CD4-positive, alpha-beta memory T cell (primary cell): ENCODE results near the gene ASB2. TPM values are rescaled to one million over a fixed set of nuclear protein-coding genes. Genes with fewer than 3 reads are reported as not detected.

Source experiments
- CTCF ChIA-PET: fragments of 350-600 bp; sonication (Branson Sonifier 250); formaldehyde crosslinking; loops from one replicate; lab custom pipeline; 2021; ENCODE audit warnings: inconsistent platforms; ENCODE audit not compliant: partially characterized antibody; lab: Charles Lee
- POLR2A ChIA-PET: fragments of 350-600 bp; sonication (Branson Sonifier 250); formaldehyde crosslinking; loops from one replicate; lab custom pipeline; 2021; ENCODE audit not compliant: partially characterized antibody; lab: Charles Lee
- DNase-seq, 5 donors: peaks; one replicate each; pipeline versions ENCODE4 v3.0.0 to v3.0.0-alpha.2; 2020 to 2022; ENCODE audit warnings: mixed read lengths in 1 of 5
- H3K27ac ChIP-seq: one replicate; pipeline ENCODE4 v1.7.0; 2013; ENCODE audit warnings: low read depth, low read length
- H3K27me3 ChIP-seq: 2 replicates; pipeline ENCODE4 v1.7.0; 2013; ENCODE audit warnings: mild to moderate bottlenecking, low read length, moderate library complexity; ENCODE audit not compliant: insufficient read depth
- H3K36me3 ChIP-seq: 2 replicates; pipeline ENCODE4 v1.7.0; 2013; ENCODE audit warnings: mild to moderate bottlenecking, low read length, moderate library complexity; ENCODE audit not compliant: insufficient read depth
- H3K4me1 ChIP-seq: 2 replicates; pipeline ENCODE4 v1.7.0; 2013; ENCODE audit warnings: mild to moderate bottlenecking, low read length, moderate library complexity; ENCODE audit not compliant: insufficient read depth
- H3K4me3 ChIP-seq, 2 donors: one replicate each; pipeline ENCODE4 v1.7.0; 2013; ENCODE audit warnings: low read length in 2 of 2, mild to moderate bottlenecking in 1 of 2
- H3K9me3 ChIP-seq, 2 donors: one replicate each; pipeline ENCODE4 v1.7.0; 2013; ENCODE audit warnings: low read length in 2 of 2, control low read depth in 1 of 2; ENCODE audit not compliant: control insufficient read depth in 1 of 2
- H3K27ac Mint-ChIP-seq, 7 donors: one replicate each; pipeline ENCODE4 v1.8.0; 2020 to 2021; ENCODE audit warnings: mixed read lengths in 7 of 7, mild to moderate bottlenecking in 6 of 7, inconsistent platforms in 3 of 7, moderate library complexity in 3 of 7
- H3K27me3 Mint-ChIP-seq, 2 donors: one replicate each; pipeline ENCODE4 v1.8.0; 2020 to 2021; ENCODE audit warnings: mixed read lengths in 2 of 2
- H3K36me3 Mint-ChIP-seq, 2 donors: one replicate each; pipeline ENCODE4 v1.8.0; 2020 to 2021; ENCODE audit warnings: mixed read lengths in 2 of 2, inconsistent platforms in 1 of 2, mild to moderate bottlenecking in 1 of 2
- H3K4me1 Mint-ChIP-seq, 4 donors: one replicate each; pipeline ENCODE4 v1.8.0; 2020 to 2021; ENCODE audit warnings: mixed read lengths in 4 of 4, mild to moderate bottlenecking in 1 of 4
- H3K4me3 Mint-ChIP-seq, 8 donors: one replicate each; pipeline ENCODE4 v1.8.0; 2020 to 2021; ENCODE audit warnings: mixed read lengths in 8 of 8, mild to moderate bottlenecking in 7 of 8, moderate library complexity in 6 of 8, inconsistent platforms in 3 of 8
- H3K9me3 Mint-ChIP-seq, 8 donors: one replicate each; pipeline ENCODE4 v1.8.0; 2020 to 2021; ENCODE audit warnings: mixed read lengths in 8 of 8, mild to moderate bottlenecking in 5 of 8, inconsistent platforms in 3 of 8, moderate library complexity in 1 of 8
- intact Hi-C: fragments of 100-400 bp; cut with micrococcal nuclease; formaldehyde crosslinking; loops from one replicate; pipeline ENCODE4 v1.15.1; 2023
- polyA plus RNA-seq, 2 donors: library from polyadenylated mRNA; unstranded; fragments of 300-500 nt; fragmentation: Illumina TruSeq; gene quantifications; one replicate each; pipeline ENCODE4 v1.2.3, GENCODE V29; 2021
- total RNA-seq, 2 experiments: library from RNA; stranded (reverse); gene quantifications; one replicate each; pipeline ENCODE4 v1.2.3, GENCODE V29; 2021

The ASB2 gene
- total and polyA plus RNA-seq, 4 experiments from 2014 or later = 0.87 to 29.7 (median 14.8) TPM

- POLR2A ChIA-PET = interaction anchor here (0.6 kb wide), 1 partner anchor 39 kb away, joined by 3 read pairs; no protein-coding TSS in a partner anchor
Measured at GRCh38 chr14:93923626-93924025, 52.7 kb downstream of the ASB2 start.

GRCh38 chr14:93921001-93921806 lies 55.2 kb downstream of the ASB2 start:
- intact Hi-C loops = no loop called here
- POLR2A ChIA-PET = no interaction called here

More at GRCh38 chr14:93923626-93924025, 52.7 kb downstream of the ASB2 start:
- DNase-seq = no peak
- no peak overlapping the region for H3K27ac Mint-ChIP-seq
- no peak overlapping the region for H3K4me3 Mint-ChIP-seq
- intact Hi-C loops = no loop called here
- no peaks in the 10 kb centered on the region for H3K27me3 ChIP-seq
- no peaks in the 10 kb centered on the region for H3K4me1 ChIP-seq
- H3K4me1 Mint-ChIP-seq = no peaks in the 10 kb centered on the region
- H3K4me3 ChIP-seq = no peak overlapping the region
- no peaks in the 10 kb centered on the region for H3K36me3 ChIP-seq
- H3K9me3 ChIP-seq = no peaks in the 10 kb centered on the region
- H3K36me3 Mint-ChIP-seq = no peaks in the 10 kb centered on the region
- peaks cover 0 to 5% (median 3%) of the 10 kb centered on the region in 8 donors for H3K9me3 Mint-ChIP-seq
- H3K27me3 Mint-ChIP-seq = no peaks in the 10 kb centered on the region
- H3K27ac ChIP-seq = no peak overlapping the region
- CTCF ChIA-PET = interaction anchor here (0.5 to 2.3 kb wide), 6 partner anchors 9 to 1315 kb away, joined by 3 to 8 read pairs (median 3); no protein-coding TSS in a partner anchor

GRCh38 chr14:93917141-93917540 lies 59.2 kb downstream of the ASB2 start:
- no peaks in the 10 kb centered on the region for H3K36me3 ChIP-seq
- no peak for DNase-seq
- no peak overlapping the region for H3K4me3 ChIP-seq
- Mint-ChIP-seq H3K4me1 (peaks cover 0 to 2% (median under 1%) of the 10 kb centered on the region in 4 donors), H3K27me3 (peaks cover 2 to 5% of the 10 kb centered on the region in 2 donors), H3K9me3 (peaks cover 0 to 24% (median 8%) of the 10 kb centered on the region in 8 donors), H3K4me3 (no peak overlapping the region), H3K36me3 (no peaks in the 10 kb centered on the region), H3K27ac (no peak overlapping the region)
- no peaks in the 10 kb centered on the region for H3K9me3 ChIP-seq
- H3K27ac ChIP-seq = no peak overlapping the region
- no peaks in the 10 kb centered on the region for H3K27me3 ChIP-seq
- no peaks in the 10 kb centered on the region for H3K4me1 ChIP-seq
- ChIA-PET POLR2A (no interaction called here), CTCF (no interaction called here)
- intact Hi-C loops = no loop called here

More at GRCh38 chr14:93921001-93921806, 55.2 kb downstream of the ASB2 start:
- Mint-ChIP-seq H3K27ac (no peak overlapping the region), H3K4me3 (no peak overlapping the region), H3K36me3 (no peaks in the 10 kb centered on the region), H3K9me3 (peaks cover 0 to 7% (median 4%) of the 10 kb centered on the region in 8 donors), H3K27me3 (peaks cover 0 to 2% of the 10 kb centered on the region in 2 donors), H3K4me1 (no peaks in the 10 kb centered on the region)
- CTCF ChIA-PET = interaction anchor here (0.8 kb wide), 1 partner anchor 114 kb away, joined by 4 read pairs; no protein-coding TSS in a partner anchor
- H3K9me3 ChIP-seq = no peaks in the 10 kb centered on the region
- no peak for DNase-seq
- no peaks in the 10 kb centered on the region for H3K27me3 ChIP-seq
- no peaks in the 10 kb centered on the region for H3K36me3 ChIP-seq
- H3K4me1 ChIP-seq = no peaks in the 10 kb centered on the region
- H3K27ac ChIP-seq = no peak overlapping the region
- H3K4me3 ChIP-seq = no peak overlapping the region

GRCh38 chr14:93916498-93916897 lies 59.9 kb downstream of the ASB2 start:
- ChIA-PET CTCF (no interaction called here), POLR2A (no interaction called here)
- no peak overlapping the region for H3K27ac Mint-ChIP-seq
- no peak overlapping the region for H3K4me3 Mint-ChIP-seq
- H3K9me3 Mint-ChIP-seq = peaks cover 0 to 24% (median 8%) of the 10 kb centered on the region in 8 donors
- H3K9me3 ChIP-seq = no peaks in the 10 kb centered on the region
- DNase-seq = no peak
- peaks cover 2 to 5% of the 10 kb centered on the region in 2 donors for H3K27me3 Mint-ChIP-seq
- no peaks in the 10 kb centered on the region for H3K36me3 ChIP-seq
- H3K4me3 ChIP-seq = no peak overlapping the region
- intact Hi-C loops = no loop called here
- no peak overlapping the region for H3K27ac ChIP-seq
- no peaks in the 10 kb centered on the region for H3K36me3 Mint-ChIP-seq
- peaks cover 0 to 2% (median under 1%) of the 10 kb centered on the region in 4 donors for H3K4me1 Mint-ChIP-seq
- H3K4me1 ChIP-seq = no peaks in the 10 kb centered on the region
- H3K27me3 ChIP-seq = no peaks in the 10 kb centered on the region

- Mint-ChIP-seq H3K27me3 (peaks cover 2 to 5% of the 10 kb centered on the region in 2 donors), H3K4me1 (peaks cover 0 to 2% (median under 1%) of the 10 kb centered on the region in 4 donors), H3K4me3 (no peak overlapping the region), H3K36me3 (no peaks in the 10 kb centered on the region), H3K9me3 (peaks cover 0 to 24% (median 8%) of the 10 kb centered on the region in 8 donors), H3K27ac (no peak overlapping the region)
- Histone ChIP-seq H3K36me3 (no peaks in the 10 kb centered on the region), H3K27ac (no peak overlapping the region), H3K4me3 (no peak overlapping the region), H3K4me1 (no peaks in the 10 kb centered on the region), H3K27me3 (no peaks in the 10 kb centered on the region), H3K9me3 (no peaks in the 10 kb centered on the region)
- intact Hi-C loops = no loop called here
- ChIA-PET POLR2A (no interaction called here), CTCF (interaction anchor here (1.7 kb wide), 1 partner anchor 11 kb away, joined by 7 read pairs; no protein-coding TSS in a partner anchor)
- no peak for DNase-seq
Measured at GRCh38 chr14:93915800-93916199, 60.6 kb downstream of the ASB2 start.

- H3K4me1 ChIP-seq = no peaks in the 10 kb centered on the region
- CTCF ChIA-PET = interaction anchor here (1.4 to 1.7 kb wide), 2 partner anchors 9 to 11 kb away, joined by 3 to 7 read pairs; no protein-coding TSS in a partner anchor
- H3K27me3 Mint-ChIP-seq = peaks cover 2 to 5% of the 10 kb centered on the region in 2 donors
Measured at GRCh38 chr14:93915070-93915705, 61.2 kb downstream of the ASB2 start.

GRCh38 chr14:93914278-93914677 lies 62.1 kb downstream of the ASB2 start:
- Histone ChIP-seq H3K4me3 (no peak overlapping the region), H3K4me1 (no peaks in the 10 kb centered on the region), H3K27ac (no peak overlapping the region), H3K36me3 (no peaks in the 10 kb centered on the region), H3K9me3 (no peaks in the 10 kb centered on the region), H3K27me3 (no peaks in the 10 kb centered on the region)
- POLR2A ChIA-PET = no interaction called here
- peaks cover 0 to 20% (median 6%) of the 10 kb centered on the region in 8 donors for H3K9me3 Mint-ChIP-seq
- H3K27ac Mint-ChIP-seq = no peak overlapping the region
- no peaks in the 10 kb centered on the region for H3K36me3 Mint-ChIP-seq
- intact Hi-C loops = no loop called here
- H3K4me1 Mint-ChIP-seq = peaks cover 0 to 2% (median under 1%) of the 10 kb centered on the region in 4 donors
- CTCF ChIA-PET = interaction anchor here (1.4 to 1.7 kb wide), 2 partner anchors 10 kb away, joined by 3 to 7 read pairs; no protein-coding TSS in a partner anchor
- H3K4me3 Mint-ChIP-seq = no peak overlapping the region
- H3K27me3 Mint-ChIP-seq = peaks cover 2 to 5% of the 10 kb centered on the region in 2 donors
- DNase-seq = no peak

More at GRCh38 chr14:93915070-93915705, 61.2 kb downstream of the ASB2 start:
- Mint-ChIP-seq H3K9me3 (peaks cover 0 to 24% (median 8%) of the 10 kb centered on the region in 8 donors), H3K36me3 (no peaks in the 10 kb centered on the region), H3K4me3 (no peak overlapping the region), H3K27ac (no peak overlapping the region), H3K4me1 (peaks cover 0 to 2% (median under 1%) of the 10 kb centered on the region in 4 donors)
- H3K9me3 ChIP-seq = no peaks in the 10 kb centered on the region
- H3K27me3 ChIP-seq = no peaks in the 10 kb centered on the region
- H3K36me3 ChIP-seq = no peaks in the 10 kb centered on the region
- no peak overlapping the region for H3K4me3 ChIP-seq
- H3K27ac ChIP-seq = no peak overlapping the region
- POLR2A ChIA-PET = no interaction called here
- intact Hi-C loops = no loop called here
- DNase-seq = no peak
